GM19324 (cell line): ENCODE data around the gene CFAP99.
A peak's percentile ranks its signal among the peaks of the same experiment; 100 is the strongest.
"Not testable (repeated sequence)": the region's sequence is repeated elsewhere in the genome, so short reads cannot be mapped to it uniquely, and the experiment has no call there.

Experiments used
- ATAC-seq: cut with Tn5 transposase; IDR thresholded peaks from one replicate; pipeline ENCODE4 v1.9.1; 2021; ENCODE audit warnings: mild to moderate bottlenecking, moderate library complexity; ENCODE audit not compliant: unreplicated experiment, low FRiP score

The CFAP99 gene

GRCh38 chr4:2465032-2465431, 46.3 kb downstream of the CFAP99 start:
- ATAC-seq: no peak

- not testable (repeated sequence) for ATAC-seq
Measured at GRCh38 chr4:2465544-2465943, 46.8 kb downstream of the CFAP99 start.

GRCh38 chr4:2468456-2469191, 49.9 kb downstream of the CFAP99 start, which contains the start of gene RNF4:
Gene RNF4 (plus strand): TSS chr4:2469106. CDS start chr4:2490494, 21,388 bp downstream.
- ATAC-seq: peak; percentile 89

DNA sequence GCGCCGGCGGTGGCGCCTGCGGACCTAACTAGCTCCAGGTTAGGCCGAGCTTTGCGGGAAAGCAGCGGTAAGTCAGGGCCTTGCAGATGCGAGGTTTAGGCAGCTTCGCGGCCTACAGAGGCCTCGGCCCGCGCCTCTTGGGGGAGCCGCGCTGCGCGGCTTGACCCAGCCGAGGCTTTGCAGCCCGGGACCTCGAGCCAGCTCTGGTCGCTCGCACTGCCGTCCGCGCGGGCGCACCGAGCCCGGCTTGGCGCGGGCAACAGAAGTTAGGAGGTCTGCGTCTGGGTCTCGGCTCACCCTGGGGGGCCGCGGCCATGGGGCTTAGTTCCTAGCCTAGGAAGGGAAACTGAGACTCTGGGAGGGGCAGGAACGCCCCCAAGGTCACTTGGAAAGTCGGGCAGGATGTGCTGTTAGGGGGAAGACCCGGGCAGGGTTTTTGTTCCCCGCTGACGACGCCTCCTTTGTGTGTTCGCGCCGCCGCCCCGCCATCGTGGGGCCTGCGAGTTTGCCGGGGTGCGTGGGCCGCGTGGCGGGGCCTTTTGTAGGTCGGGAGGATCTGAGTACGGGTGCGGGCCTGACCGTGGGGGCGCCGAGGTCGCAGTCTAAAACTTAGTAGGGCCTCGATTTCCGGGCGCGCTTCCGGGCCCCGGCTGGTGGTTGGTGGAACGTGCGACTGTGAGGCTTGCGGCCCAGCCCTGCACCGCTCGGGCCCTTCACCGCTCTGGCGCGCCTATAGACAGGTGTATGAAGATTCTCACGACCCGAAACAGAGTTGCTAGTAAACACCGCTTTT, 50.6 kb downstream of the CFAP99 start:
- peak; percentile 46 for ATAC-seq

- no peak for ATAC-seq
Measured at GRCh38 chr4:2470791-2471190, 52.0 kb downstream of the CFAP99 start.

GRCh38 chr4:2472187-2472586, 53.4 kb downstream of the CFAP99 start:
- no peak for ATAC-seq

- no peak for ATAC-seq
Measured at GRCh38 chr4:2478229-2478628, 59.5 kb downstream of the CFAP99 start.

DNA sequence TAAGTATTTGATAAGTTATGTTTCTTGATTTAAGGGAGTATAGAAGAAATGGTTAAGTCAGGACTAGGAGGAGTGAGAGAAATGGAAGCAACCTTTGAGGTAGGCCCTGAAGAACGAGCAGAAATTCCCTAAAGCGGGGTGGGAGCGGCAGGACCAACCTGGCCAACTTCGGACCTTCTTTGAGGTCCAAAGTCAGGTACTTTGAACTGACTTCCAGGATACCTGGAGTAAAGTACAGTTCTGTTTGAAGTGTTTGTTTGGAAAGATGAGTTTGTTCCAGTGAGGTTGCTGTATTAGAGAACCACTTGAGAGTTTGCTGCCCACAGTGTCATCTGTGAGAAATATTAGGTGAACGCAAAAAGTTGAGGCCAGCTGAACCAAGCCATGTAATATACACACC, 61.9 kb downstream of the CFAP99 start:
- no peak for ATAC-seq

DNA sequence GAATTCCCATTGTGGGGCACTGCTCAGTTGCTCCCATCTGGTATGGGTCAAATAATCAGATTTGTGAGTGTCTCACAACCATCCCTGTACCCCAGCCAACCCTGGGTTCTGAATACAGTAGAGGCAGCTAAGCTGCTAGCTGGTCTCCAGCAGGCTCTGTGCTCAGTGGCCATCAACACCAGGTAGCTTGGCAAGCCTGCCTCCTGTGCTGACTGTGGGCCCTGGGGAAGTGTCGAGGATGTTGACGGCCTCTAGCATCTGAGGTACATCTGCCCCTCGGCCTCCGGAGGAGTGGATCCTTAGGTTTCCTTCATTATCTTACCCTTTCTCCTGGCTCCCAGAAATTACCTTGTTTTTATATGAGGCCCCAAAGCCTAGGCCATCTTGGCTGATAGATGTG, 63.4 kb downstream of the CFAP99 start:
- no peak for ATAC-seq

DNA sequence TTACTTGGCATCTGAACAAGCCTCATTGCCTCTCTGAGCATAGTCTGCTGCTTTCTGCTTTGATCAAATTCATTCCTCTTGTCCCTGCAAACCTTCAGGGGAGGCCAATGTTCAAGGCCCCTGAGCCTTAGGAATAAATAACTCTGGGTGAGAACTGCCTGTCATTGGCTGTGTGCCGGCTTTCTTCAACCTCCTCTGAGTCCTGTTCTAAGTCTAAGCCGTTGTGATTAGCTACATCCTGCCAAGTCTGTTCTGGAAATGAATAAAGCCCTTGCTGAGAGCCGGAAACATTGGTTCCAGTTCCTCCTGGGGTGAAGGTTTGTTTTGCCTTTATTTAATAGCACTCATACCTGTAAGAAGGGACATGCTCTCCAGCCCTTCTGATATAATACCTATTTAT, 63.9 kb downstream of the CFAP99 start:
- ATAC-seq: no peak

GRCh38 chr4:2483237-2483636, 64.5 kb downstream of the CFAP99 start:
- no peak for ATAC-seq

GRCh38 chr4:2484185-2484584, 65.4 kb downstream of the CFAP99 start:
- ATAC-seq: no peak

- ATAC-seq: peak; percentile 77
Measured at GRCh38 chr4:2484993-2485392, 66.2 kb downstream of the CFAP99 start.

DNA sequence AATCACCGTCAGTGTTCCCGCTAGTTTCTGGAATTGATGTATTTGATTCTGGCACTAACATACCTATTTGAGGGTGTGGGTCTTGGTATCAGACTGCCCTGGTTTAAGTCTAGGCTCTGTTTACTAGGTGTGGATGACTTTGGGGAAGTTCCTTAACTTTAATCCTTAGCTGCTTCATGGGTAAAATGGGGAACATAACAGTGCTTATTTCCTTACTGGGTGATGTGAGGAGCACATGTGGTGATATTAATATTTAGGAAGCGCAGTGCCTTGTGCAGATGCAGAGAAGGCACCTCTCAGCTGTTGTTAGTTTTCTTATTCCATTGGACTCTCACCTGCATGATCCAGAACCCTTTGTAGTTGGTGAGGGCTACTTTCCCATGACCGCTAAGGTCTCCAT, 67.2 kb downstream of the CFAP99 start:
- no peak for ATAC-seq

- ATAC-seq: no peak
Measured at GRCh38 chr4:2486981-2487380, 68.2 kb downstream of the CFAP99 start.

GRCh38 chr4:2487632-2488031, 68.9 kb downstream of the CFAP99 start:
- ATAC-seq: peak; percentile 32

- no peak for ATAC-seq
Measured at GRCh38 chr4:2489081-2489805, 70.5 kb downstream of the CFAP99 start.

GRCh38 chr4:2489841-2490552, 71.2 kb downstream of the CFAP99 start:
- ATAC-seq: no peak

DNA sequence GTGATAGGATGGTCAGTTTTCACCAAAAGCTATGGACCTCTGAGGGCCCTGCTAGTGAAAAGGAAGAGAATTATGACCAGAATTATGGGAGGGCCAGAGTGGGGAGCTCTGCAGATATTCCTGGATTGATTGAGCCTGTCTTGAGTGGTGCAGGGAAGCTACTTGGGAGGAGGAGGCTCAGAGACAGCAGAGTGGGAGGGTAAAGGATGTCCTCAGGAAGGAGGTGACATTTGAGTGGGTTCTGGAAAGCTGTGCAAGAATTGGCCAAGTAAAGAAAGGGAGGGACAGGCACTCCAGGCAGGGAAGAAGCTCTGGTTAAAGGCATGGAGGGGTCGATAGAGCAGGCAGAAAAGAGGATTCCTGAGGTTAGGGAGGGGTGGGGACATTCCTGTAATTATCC, 74.2 kb downstream of the CFAP99 start:
- ATAC-seq: no peak

DNA sequence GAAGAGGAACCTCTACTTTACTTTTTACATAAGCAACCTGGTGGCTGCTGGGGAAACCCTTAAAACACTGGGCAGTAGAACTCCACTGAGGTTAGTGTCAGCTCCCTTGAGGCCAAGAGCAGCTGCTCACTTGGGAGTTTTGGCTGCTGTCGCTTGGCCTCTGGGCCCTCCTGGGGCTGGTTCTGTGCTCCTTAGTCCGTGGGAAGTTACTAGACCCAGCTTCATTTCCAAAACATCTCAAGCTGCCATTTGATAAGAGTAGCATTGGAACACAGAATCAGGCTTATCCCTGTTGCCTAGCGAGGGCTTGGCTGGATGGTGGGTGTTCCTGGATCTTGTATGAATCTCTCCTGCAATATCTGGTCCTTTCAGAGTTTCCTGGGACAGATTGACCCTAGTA, 76.2 kb downstream of the CFAP99 start:
- no peak for ATAC-seq

DNA sequence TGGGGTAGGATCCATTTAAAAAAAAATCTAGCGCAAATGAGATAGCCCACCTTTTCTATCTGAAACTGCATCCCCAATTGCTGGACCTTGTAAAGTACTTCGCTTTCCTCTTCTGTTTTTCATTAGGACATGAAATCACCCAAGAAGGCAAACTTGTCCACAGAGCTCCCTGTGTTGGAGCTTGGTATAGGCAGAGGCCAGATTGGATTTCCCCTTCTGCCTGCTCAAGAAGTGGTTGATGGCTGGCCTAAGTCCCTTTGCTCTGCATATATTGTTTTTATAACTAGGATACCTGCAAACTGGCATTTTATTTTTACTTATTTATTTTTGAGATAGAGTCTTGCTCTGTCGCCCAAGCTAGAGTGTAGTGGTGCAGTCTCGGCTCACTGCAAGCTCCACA, 78.6 kb downstream of the CFAP99 start:
- no peak for ATAC-seq
